HG03095 (cell line): ENCODE measurements around the gene HTR7.
"Not testable (repeated sequence)": the region's sequence is repeated elsewhere in the genome, so short reads cannot be mapped to it uniquely, and the experiment has no call there.

Experiments
- ATAC-seq: cut with Tn5 transposase; IDR thresholded peaks from one replicate; pipeline ENCODE4 v1.9.1; 2021; ENCODE audit warnings: moderate library complexity; ENCODE audit not compliant: unreplicated experiment

Gene HTR7

DNA sequence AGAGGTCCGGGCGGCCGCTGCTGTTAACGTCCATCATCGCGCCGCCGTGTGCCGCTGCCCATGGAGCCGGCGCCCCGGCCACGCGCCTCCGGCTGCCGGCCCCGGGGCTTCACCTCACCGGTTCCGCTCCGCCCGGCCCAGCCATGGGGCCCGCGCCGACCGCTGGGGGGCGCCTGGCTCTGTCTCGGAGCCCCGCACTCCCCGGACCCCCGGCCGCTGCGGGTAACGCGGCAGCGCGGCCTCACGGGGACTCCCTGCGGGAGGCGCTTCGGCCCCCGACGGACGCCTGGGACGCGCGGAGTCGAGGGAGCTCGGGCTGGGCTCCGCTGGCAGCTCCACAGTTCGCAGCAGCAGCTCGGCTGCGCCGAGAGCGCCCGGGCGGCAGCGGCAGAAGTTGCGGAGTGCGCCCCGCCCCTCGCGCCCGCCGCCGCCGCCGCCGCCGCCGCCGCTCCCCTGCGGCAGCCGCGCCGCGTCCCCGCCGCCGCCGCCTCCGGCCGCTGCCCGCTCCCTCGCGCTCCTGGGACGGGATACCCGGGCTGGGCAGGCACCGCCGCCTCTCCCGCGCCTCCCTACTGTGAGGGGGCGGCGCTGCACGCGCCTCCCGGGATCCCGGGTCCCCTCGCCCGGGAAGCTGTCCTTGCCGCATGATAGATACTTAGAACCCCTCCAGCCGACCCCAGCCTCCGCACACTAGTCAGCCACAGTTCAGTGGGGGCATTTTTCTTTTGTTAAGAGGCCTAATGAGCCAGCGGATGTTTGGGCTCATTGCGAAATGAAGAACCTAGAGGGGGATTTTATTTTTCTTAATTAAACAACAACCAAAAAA lies at the start of gene HTR7:
Gene HTR7 (minus strand): TSS at position 405 of the 826 bp plus-strand sequence. CDS start 368 bp downstream, at position 37.
- ATAC-seq: peak; percentile 66

DNA sequence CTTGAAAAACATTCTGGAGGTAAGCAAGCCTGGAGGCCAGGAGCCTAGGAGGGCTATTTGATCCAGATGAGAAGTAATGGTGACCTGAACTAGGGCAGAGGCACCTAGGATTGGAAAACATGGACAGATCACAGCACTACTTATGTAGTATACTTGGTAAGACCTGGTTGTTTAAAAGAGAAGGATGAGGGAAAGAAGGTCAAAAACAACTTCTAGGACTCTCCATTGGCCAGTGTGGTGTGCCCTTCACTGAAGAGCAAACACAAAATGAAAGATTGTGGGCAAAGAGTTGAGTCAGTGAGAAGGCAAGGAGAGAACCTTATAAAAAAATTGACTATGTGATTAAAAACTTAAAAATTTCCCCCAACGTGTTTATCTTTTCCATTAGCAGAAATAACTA lies 48.8 kb upstream of the HTR7 start:
- no peak for ATAC-seq

DNA sequence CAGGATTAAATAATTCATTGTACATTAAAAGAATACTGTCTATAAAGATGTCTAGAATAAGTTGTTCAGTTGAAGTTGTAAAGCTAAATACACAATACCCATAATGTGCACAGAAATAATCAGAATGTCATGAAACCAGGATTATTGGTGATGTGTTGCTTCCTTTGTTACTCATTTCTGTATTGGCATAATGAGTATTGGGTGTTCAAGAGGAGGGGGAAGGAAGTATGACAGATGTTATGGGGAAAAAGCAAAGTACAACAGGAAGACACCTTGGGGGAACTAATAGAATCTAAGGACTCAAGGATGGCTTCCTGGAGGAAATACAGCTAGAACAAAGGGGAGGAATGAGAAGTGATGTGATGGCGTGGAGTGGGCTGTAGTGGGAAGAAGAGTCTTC lies 48.1 kb upstream of the HTR7 start:
- ATAC-seq: no peak

DNA sequence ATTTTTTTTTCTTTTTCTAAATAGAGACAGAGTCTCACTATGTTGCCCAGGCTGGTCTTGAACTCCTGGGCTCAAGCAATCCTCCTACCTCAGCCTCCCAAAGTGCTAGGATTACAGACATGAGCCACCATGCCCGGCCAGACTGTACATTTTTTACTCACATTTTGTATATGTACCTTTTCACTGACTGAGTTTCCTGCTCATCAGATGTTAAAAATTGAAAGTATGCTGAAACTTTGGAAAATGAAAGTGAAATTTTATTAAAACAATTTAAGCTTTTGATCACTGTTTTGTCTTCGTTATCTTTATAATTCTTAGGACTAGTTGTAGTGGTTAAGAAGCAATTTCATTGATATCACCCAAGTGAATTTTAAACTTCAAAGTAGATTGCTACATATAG lies 39.1 kb upstream of the HTR7 start:
- ATAC-seq: not testable (repeated sequence)

DNA sequence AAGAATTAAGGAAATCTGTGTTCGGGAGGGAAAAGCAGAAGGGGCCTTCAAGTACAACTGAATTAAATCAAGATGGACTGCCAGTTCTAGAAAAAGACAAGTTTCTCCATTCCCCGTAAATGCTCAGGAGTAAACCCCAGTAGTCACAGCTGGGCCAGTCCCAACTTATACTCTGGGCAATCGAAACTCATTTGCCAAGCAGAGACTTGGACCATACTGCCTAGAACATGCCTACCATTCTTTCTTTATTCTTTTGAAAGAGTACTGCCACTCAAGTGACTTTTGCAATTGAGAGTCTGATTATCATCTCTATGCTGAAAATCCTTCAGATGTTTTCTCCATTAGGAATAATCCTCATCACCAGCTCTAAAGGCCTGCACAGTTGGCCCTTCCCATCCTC lies 35.4 kb upstream of the HTR7 start:
- no peak for ATAC-seq

DNA sequence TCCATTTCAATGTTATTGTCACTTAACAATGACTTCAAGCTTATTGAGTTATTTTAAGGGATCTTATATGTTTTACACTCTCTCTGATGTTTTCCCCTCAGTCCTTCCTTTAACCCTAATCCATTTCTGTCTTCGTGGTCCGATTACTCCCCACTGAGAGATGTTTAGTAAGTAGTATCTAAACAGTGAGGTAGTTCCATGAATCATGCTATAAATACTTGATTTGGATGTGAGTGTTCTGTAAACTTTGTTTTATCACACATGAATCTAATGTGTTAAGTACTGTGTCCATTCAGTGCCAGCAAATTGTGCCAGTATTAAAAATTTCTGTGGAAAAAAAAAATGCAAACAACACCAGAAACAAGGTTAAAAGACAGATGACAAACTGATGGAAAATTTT lies 32.5 kb upstream of the HTR7 start:
- no peak for ATAC-seq

DNA sequence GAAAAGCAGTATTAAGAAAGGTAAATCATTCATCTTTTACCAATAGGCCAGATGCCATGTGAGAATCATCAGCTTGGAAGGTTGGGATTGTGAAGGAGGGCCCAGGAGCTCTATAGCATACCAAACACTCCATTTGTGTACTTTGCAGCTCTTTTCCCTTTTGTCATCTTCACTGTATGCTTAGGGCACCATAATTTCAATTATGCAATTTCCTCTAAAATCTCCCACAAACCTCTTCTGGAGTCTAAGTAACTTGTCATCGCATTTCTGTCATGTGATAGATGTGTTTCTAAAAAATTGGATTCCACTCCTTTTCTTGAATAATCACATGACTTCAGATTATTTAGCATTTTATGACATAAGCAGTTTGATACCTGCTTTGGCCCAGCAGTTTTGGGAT lies 31.8 kb upstream of the HTR7 start:
- ATAC-seq: no peak

DNA sequence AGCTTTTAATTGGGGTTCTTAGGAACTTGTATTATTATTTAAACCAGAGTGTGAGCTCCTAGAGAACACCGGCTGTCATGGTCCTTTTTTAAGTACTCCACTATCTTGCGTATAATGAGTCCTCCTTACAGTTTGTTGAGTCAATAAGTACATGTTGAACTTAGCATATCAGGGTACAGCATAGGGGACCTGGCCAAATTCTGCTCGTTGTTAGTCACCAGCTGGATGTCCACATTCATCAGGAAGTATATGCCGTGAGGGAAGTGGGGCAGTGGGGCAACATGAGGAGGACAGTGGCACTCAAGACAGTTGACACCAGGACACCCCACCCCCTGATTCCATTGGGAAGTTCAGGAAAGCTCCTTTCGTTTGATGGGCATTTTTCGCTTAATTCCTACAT lies 30.5 kb upstream of the HTR7 start:
- no peak for ATAC-seq

DNA sequence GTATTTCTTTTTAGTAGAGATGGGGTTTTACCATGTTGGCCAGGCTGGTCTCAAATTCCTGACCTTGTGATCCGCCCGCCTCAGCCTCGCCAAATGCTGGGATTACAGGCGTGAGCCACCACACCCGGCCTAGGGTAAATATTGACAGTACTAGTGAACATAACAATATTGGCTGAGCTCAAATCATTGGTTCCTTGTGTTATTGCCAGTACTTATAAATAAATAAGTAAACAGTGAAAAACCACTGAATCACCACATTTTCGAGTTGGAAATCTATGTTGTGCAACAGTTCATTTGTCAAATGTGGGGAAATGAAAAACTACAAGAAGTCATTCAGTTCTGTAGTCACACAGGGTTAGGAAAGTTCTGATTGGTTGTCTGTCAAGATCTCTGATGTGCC lies 29.7 kb upstream of the HTR7 start:
- ATAC-seq: no peak

DNA sequence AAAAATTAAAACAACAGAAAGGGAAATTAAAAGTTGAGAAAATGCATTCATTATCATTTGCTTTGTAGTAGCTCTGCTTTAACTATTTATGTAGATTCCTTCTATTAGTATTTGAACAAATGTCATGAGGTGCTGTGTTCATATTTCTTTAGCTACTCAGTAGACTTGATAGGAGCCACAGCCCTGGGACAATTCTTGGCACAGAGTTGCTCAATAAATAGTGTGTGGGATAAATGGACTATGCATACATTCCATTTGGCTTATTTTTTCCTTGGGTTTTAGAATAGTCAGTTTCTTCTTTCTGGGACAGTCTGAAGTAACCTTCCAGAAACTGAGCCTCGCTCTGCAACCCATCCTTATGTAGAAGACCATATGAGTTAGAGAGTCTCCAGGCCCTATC lies 27.3 kb upstream of the HTR7 start:
- no peak for ATAC-seq

DNA sequence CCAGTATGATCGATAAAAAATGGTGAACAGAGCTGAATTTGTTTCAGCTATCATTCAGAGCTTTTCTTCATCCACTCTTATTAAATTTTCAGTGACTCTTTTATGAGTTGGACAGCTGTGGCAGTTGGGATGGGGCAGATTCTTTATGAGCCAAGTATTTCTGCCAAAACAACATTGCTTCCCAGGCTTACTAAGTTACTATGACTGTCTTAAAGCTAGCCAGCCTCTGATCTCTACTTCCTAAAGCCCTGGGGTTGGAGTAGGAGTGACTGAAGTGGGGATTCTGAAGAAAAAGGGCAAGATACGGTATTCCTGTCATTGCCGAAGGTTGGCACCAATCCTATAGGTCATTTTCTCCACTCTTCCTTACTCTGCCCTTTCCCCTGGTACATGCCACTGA lies 26.6 kb upstream of the HTR7 start:
- ATAC-seq: no peak

DNA sequence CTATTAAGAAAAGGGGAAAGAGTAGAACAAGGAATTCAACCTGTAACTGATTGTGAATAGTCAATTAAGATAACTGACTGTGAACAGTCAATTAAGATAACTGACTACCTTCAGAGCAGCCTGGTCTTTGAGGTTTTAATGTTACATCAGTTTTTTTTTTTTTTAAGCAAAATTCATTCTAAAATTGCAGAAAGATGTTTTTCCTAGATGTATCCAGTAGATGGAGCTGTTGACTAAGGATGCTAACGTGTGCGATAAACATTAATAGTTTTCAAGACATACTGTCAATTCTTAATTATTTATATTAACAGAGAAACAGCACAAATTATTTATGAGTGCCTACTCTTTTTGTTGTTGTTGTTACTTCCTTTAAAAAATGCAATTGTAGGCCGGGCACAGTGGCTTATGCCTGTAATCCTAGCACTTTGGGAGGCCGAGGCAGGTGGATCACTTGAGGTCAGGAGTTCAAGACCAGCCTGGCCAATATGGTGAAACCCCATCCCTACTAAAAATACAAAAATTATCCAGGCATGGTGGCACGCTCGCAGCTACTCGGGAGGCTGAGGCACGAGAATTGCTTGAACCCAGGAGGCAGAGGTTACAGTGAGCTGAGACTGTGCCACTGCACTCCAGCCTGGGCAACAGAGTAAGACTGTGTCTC lies 22.4 kb upstream of the HTR7 start:
- ATAC-seq: not testable (repeated sequence)

DNA sequence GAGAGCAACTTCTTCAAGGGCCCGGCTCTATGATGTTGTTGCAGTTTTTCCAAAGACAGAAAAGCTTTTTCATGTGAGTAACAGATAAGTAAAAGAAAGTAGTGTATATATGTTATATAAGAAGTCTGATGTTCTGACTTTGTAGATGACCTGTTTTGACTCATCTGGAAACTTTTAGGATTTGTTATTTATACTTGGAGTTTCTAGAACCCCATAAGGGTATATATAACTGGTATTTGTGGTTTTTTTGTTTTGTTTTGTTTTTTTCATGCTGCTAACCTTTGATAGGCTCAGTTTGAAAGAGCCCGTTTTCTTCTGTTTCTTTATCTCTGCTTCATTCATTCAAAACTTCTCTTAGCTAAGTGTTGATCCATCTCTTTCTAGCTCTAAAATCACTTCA lies 21.2 kb upstream of the HTR7 start:
- no peak for ATAC-seq

DNA sequence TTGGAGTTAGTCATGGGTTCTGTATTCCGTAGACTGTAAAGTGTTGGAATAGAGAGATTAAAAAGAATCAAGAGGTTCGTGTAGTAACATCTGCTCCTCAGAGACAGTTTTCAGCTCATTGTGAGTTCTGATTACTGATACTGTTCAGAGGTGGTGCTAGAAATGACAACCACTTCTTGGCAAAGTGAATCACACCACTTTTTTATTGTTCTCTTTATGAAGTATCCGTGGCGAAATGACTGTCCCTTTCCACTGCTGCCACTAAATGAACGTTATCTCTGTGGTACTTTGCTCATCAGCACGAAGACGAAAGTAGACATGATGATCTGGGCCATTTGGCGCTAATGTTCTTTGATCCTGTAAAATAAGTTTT lies 14.8 kb upstream of the HTR7 start:
- ATAC-seq: no peak

DNA sequence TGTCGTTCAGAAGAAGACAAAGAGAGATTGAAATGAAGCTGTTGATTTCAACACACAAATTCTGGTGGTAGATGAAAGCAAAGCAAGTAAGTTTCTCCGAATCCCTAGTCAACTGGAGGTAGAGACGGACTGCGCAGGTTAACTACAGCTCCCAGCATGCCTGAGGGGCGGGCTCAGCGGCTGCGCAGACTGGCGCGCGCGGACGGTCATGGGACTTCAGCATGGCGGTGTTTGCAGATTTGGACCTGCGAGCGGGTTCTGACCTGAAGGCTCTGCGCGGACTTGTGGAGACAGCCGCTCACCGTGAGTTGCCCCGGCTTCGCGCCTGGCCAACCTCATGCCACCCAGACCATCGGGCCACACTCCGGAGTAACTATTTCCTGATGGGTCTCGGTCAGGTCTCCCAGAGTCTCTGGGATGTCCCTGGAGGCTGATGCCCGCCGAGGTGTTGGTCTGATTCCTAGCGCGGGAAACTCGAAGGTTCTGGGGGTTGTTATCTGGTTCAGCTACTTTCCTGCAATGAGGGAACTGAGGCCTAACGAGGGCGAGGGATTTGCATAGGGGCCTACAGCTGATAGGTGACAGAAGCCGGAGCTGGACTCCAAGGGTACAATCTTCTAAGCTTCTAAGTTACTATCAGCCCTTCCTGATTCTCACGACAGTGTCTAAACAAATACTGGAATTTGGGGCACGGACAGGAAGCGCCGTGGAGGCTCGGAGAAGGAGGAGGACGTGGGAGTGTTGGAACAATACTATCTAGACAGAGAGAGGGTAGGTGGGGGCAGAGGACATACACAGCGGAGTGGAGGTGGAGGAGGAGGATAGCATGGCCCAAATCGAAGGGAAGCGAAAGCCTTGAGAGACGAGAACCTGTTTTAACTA lies 14.2 kb upstream of the HTR7 start, which contains the start of gene RPP30:
Gene RPP30 (plus strand): TSS at position 209 of the 882 bp plus-strand sequence. CDS start 13 bp downstream, at position 222.
- peak; percentile 96 for ATAC-seq

DNA sequence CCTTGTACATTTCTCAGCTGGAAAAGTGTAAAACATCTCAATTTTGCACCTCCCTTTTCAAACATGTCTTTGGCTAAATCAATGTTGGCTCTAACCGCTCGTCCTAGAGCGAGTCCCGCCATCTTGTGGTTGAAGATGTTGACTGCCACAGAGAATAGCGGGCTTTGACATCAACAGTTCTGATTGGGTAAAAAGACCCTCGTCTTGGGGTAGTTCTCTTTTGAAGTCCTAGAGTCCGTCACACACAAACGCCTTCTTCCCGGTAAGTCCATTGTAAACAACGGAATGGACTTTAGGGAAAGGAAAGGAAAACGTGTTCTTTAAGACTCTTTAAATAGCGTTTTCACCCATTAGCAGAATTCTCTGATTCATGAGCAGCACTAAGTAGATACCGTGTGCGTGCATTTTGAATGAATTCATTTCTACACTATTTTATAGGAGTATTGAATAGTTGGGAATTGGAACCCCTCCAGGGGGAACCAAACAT lies 13.5 kb upstream of the HTR7 start:
- peak; percentile 50 for ATAC-seq

DNA sequence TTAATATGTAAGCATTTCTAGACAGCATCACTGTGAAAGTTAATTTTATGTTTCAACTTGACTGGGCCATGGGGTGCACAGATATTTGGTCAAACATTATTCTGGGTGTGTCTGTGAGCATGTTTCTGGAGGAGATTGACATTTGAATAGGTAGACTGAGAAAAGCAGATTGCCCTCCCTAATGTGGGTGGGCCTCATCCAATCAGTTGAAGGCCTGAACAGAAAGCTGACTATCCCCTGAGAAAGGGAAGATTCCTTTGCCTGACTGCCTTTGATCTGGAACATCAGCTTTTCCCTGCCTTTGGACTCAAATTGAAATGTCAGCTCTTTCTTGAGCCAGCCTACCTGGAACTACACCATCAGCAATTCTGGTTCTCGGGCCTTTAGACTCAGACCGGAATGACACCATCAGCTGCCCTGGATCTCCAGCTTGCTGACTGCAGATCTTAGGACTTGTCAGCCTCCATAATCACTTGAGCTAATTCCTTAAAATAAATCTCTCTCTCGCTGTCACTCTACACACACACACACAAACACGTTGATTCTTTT lies 8.3 kb upstream of the HTR7 start:
- ATAC-seq: no peak

DNA sequence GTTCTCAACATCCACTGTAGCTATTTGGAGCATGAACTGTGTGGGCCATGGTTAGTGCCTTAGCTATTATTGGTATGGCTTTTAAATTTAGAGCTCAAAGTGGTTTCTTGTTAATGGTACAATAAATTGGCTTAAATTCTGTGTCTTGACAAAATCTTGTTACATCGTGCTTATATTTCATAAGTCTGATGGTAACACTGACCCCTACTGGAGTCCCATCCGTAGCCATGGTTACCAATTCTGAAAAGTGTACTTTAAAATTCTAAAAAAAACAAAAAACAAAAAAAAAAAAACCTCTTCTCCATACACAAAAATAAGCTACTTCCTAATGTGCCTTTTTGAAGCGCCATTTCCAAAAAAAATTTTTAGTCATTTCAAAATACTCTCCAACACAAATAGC lies 7.6 kb upstream of the HTR7 start:
- no peak for ATAC-seq

DNA sequence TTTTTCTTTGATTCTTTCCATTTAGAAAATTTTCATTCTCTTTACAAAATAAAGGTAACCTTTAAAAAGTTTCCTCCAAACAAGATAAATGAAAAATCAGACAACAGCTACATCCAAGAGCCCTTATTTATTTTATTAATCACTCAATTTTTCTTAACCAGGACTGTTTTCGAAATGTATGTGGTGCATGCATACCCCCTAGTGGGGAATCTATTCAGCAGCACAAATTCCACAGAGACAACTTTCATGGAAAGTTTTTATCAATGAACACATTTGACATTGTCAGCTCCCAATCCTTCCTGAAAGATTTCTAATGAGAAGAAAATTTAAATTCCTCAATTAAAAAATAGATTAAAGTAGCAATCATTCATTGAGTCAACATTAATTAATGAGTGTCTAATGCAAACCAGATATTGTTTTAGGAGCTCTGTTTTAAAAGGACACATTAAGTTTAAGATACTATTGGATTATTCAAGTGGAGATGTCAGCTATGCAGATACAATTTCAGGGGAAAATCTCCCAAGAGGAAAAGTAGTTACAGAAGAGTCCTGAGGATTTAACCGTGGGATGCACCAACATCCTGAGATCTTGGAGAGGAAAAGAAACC lies 5.2 kb upstream of the HTR7 start:
- no peak for ATAC-seq

DNA sequence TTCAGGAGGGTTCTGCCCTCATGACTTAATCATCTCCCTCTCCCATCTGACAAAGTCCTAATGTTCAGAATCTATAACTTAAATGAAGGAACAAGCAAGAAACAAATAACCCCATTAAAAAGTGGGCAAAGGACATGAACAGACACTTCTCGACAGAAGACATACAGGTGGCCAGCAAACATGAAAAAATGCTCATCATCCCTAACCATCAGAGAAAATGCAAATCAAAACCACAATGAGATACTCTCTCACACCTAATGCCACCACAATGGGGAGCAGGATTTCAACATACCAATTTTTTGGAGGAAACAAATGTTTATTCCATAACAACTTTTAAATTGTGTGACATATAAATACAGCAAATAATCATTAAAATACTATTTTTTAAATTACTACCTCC lies 3.0 kb upstream of the HTR7 start:
- ATAC-seq: no peak

DNA sequence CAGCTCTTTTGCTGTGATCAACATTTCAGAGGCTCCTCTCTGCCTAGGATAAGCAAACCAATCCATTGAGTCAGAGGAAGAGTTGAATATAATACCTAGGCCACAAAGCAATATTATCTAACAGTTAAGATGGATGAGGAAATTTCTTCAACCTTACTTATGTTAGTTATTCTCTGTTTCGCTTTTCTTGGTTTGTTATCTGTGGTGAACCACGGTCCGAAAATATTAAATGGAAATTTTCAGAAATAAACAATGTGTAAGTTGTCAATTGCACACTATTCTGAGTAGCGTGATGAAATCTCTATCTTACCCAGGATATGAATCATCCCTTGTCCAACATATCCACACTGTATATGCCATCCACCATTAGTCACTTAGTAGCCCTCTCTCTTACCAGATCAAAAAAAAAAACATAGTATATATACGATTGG lies 1.5 kb upstream of the HTR7 start:
- no peak for ATAC-seq
